GM12878 (cell line): ENCODE data around the gene COPS8. TPM values are rescaled to one million over a fixed set of nuclear protein-coding genes. Genes with fewer than 3 reads are reported as not detected.

Source experiments
- ATAC-seq: fragments of 200-7000 bp; cut with Tn5 transposase; 3 replicates; pipeline ENCODE4 v1.9.1; 2020; ENCODE audit warnings: mild to moderate bottlenecking, moderate library complexity
- BruUV-seq: library from RNA; stranded (reverse); fragments of 400-500 nt; replicated peaks from 2 replicates; lab custom pipeline; 2021; lab: Mats Ljungman, UMichigan
- CTCF ChIA-PET: fragments of 300-600 bp; sonication (Branson Sonifier 250); formaldehyde crosslinking; extraction: SDS; loops from one replicate; lab custom pipeline; 2021; ENCODE audit warnings: inconsistent platforms; lab: Yijun Ruan, JAX
- POLR2A ChIA-PET: fragments of 350-600 bp; formaldehyde crosslinking; extraction: SDS; loops from one replicate; lab custom pipeline; 2021; ENCODE audit warnings: inconsistent platforms; lab: Charles Lee
- RAD21 ChIA-PET: fragments of 300-600 bp; sonication (Branson Sonifier 250); formaldehyde crosslinking; loops from one replicate; lab custom pipeline; 2023; ENCODE audit warnings: antibody characterized with exemption; ENCODE audit not compliant: unreplicated experiment; lab: Charles Lee
- SMC1A ChIA-PET: fragments of 300-600 bp; sonication (Branson Sonifier 250); formaldehyde crosslinking; loops from one replicate; lab custom pipeline; 2023; ENCODE audit not compliant: unreplicated experiment, uncharacterized antibody; lab: Charles Lee
- DNase-seq: peaks from one replicate; pipeline ENCODE4 v3.0.0-alpha.2; 2011; ENCODE audit warnings: low read depth, low spot score
- FAIRE-seq: peaks from 3 replicates; lab custom pipeline; 2011; peaks lifted over from hg19 to GRCh38; lab: Jason Lieb, UNC
- H2AFZ ChIP-seq: 2 replicates; pipeline ENCODE4 v1.6.0; 2011; ENCODE audit warnings: low read depth, low read length, control low read depth; ENCODE audit not compliant: control insufficient read depth
- H3K27ac ChIP-seq: 2 replicates; pipeline ENCODE4 v1.5.1; 2011; ENCODE audit warnings: control low read depth; ENCODE audit not compliant: control insufficient read depth, insufficient read depth
- H3K27me3 ChIP-seq, 2 experiments: replicated peaks in 1 of 2; 2 replicates each; pipeline versions ENCODE4 v1.6.0 to v1.6.1; 2011; ENCODE audit warnings: low read length in 1 of 2; ENCODE audit not compliant: control insufficient read depth in 2 of 2, insufficient read depth in 2 of 2
- H3K36me3 ChIP-seq, 2 experiments: 2 replicates each; pipeline ENCODE4 v1.5.1; 2011; ENCODE audit warnings: low read length in 1 of 2; ENCODE audit not compliant: control insufficient read depth in 2 of 2, insufficient read depth in 2 of 2
- H3K4me1 ChIP-seq: 2 replicates; pipeline ENCODE4 v1.6.1; 2011; ENCODE audit warnings: mild to moderate bottlenecking, low read length, moderate library complexity, mixed read lengths; ENCODE audit not compliant: control insufficient read depth, insufficient read depth
- H3K4me2 ChIP-seq: 2 replicates; pipeline ENCODE4 v1.6.0; 2011; ENCODE audit warnings: control low read depth; ENCODE audit not compliant: control insufficient read depth, insufficient read depth
- H3K4me3 ChIP-seq: fragments of 200-600 bp; sonication (generic); 2 replicates; pipeline ENCODE4 v1.5.1; 2016
- H3K79me2 ChIP-seq: 2 replicates; pipeline ENCODE4 v1.6.0; 2011; ENCODE audit warnings: low read length; ENCODE audit not compliant: control insufficient read depth, insufficient read depth
- H3K9ac ChIP-seq: 2 replicates; pipeline ENCODE4 v1.8.0; 2011; ENCODE audit warnings: low read length, control low read depth, mixed read lengths; ENCODE audit not compliant: control insufficient read depth, insufficient read depth
- H3K9me3 ChIP-seq: replicated peaks from 3 replicates; pipeline ENCODE4 v1.5.1; 2011; ENCODE audit warnings: mild to moderate bottlenecking, low read length; ENCODE audit not compliant: control insufficient read depth, insufficient read depth
- H4K20me1 ChIP-seq: 2 replicates; pipeline ENCODE4 v1.6.0; 2011; ENCODE audit not compliant: control insufficient read depth, insufficient read depth
- CBFB ChIP-seq: IDR thresholded peaks from 2 replicates; pipeline ENCODE4 v1.6.1; 2016; ENCODE audit warnings: antibody characterized with exemption, low read depth
- CHD4 ChIP-seq: fragments of 200-600 bp; sonication (generic); IDR thresholded peaks from 2 replicates; pipeline ENCODE4 v1.6.1; 2016; ENCODE audit warnings: mild to moderate bottlenecking
- GATAD2B ChIP-seq: fragments of 450-650 bp; conservative IDR thresholded peaks from 2 replicates; pipeline ENCODE4 v1.6.1; 2017; ENCODE audit warnings: low read depth, mild to moderate bottlenecking, moderate library complexity
- HDAC6 ChIP-seq: fragments of 200-600 bp; sonication (generic); IDR thresholded peaks from one replicate; pipeline ENCODE4 v1.8.0; 2017; ENCODE audit warnings: antibody characterized with exemption; ENCODE audit not compliant: unreplicated experiment
- JUND ChIP-seq: IDR thresholded peaks from 2 replicates; pipeline ENCODE4 v1.6.1; 2012; ENCODE audit warnings: low read depth, mild to moderate bottlenecking, low read length, improper control_type of control experiment, moderate library complexity
- LARP7 ChIP-seq: fragments of 450-650 bp; IDR thresholded peaks from 2 replicates; pipeline ENCODE4 v1.6.1; 2017; ENCODE audit warnings: mild to moderate bottlenecking
- MLLT1 ChIP-seq: fragments of 450-650 bp; IDR thresholded peaks from 2 replicates; pipeline ENCODE4 v1.6.1; 2016; ENCODE audit warnings: mild to moderate bottlenecking
- SMAD1 ChIP-seq: fragments of 450-650 bp; IDR thresholded peaks from 2 replicates; pipeline ENCODE4 v1.6.1; 2018; ENCODE audit warnings: mild to moderate bottlenecking, low read depth; ENCODE audit not compliant: partially characterized antibody
- STAT1 ChIP-seq: fragments of 450-650 bp; conservative IDR thresholded peaks from 2 replicates; pipeline ENCODE4 v1.6.1; 2014; ENCODE audit warnings: antibody characterized with exemption, mild to moderate bottlenecking
- TARDBP ChIP-seq: IDR thresholded peaks from 2 replicates; pipeline ENCODE4 v1.6.1; 2016; ENCODE audit warnings: borderline replicate concordance
- TCF3 ChIP-seq: IDR thresholded peaks from 2 replicates; pipeline ENCODE4 v1.6.1; 2012; ENCODE audit warnings: low read depth, mild to moderate bottlenecking, low read length, borderline replicate concordance; ENCODE audit not compliant: insufficient read depth
- USF2 ChIP-seq: IDR thresholded peaks from 2 replicates; pipeline ENCODE4 v1.6.1; 2011; ENCODE audit warnings: low read depth, low read length, improper control_type of control experiment, borderline replicate concordance
- WGBS: methylation state at CpG from one replicate; pipeline ENCODE4 v1.1.6; 2016; ENCODE audit warnings: low lambda C conversion rate; ENCODE audit not compliant: insufficient replicate concordance, insufficient coverage; ENCODE audit errors: missing lambda C conversion rate; 5-methylcytosine and 5-hydroxymethylcytosine counted together
- in situ Hi-C: fragments of 300-500 bp; cut with MboI; formaldehyde crosslinking; loops from 9 replicates; pipeline ENCODE4 v1.14.3; 2018; ENCODE audit warnings: mixed read lengths
- intact Hi-C: fragments of 100-400 bp; cut with micrococcal nuclease; formaldehyde crosslinking; loops from one replicate; pipeline ENCODE4 v1.14.2; 2022; ENCODE audit not compliant: unreplicated experiment
- polyA plus RNA-seq, 11 experiments: library from polyadenylated mRNA; depleted of rRNA in 4 of 11; unstranded in 6 of 11; stranded (reverse) in 5 of 11; fragments of >200 nt; fragmentation: Nextera tagmentation in 4 of 11; fragmentation: Illumina TruSeq in 1 of 11; extraction: Ambion mirVana in 4 of 11; extraction: Trizol in 1 of 11; gene quantifications; 1 replicate in 1 of 11; 2 replicates in 10 of 11; pipeline versions ENCODE4 v1.2.1 to v1.2.3, GENCODE V29; 2011 to 2016; ENCODE audit warnings: inconsistent platforms in 2 of 11, missing spikeins in 2 of 11, low read depth in 1 of 11
- total RNA-seq, 4 experiments: library from RNA; depleted of rRNA in 3 of 4; stranded (reverse); fragments of >200 nt in 3 of 4; fragmentation: Illumina TruSeq in 1 of 4; extraction: Trizol in 1 of 4; gene quantifications; 2 replicates each; pipeline versions ENCODE4 v1.2.1 to v1.2.3, GENCODE V29; 2013 to 2021

The COPS8 gene
- total and polyA plus RNA-seq, 10 of the 15 experiments (the other 5 are each of a cell fraction or from before 2014, with no cell fraction given): 44.0 to 134 (median 107) TPM

GRCh38 chr2:237134321-237135230 is 48.9 kb downstream of the COPS8 start:
- CTCF ChIA-PET: interaction anchor here (0.6 to 2.8 kb wide), 9 partner anchors 11 to 1667 kb away, joined by 3 to 18 read pairs (median 3); no protein-coding TSS in a partner anchor
- no peak for FAIRE-seq
- no peak for ATAC-seq
- no peak overlapping the region for H3K27ac ChIP-seq
- H3K36me3 ChIP-seq: no peaks in the 10 kb centered on the region
- no peaks in the 10 kb centered on the region for H3K79me2 ChIP-seq
- no peak for TF ChIP-seq USF2
- TF ChIP-seq HDAC6: no peak
- no peak for TF ChIP-seq TARDBP
- no peak for TF ChIP-seq STAT1
- no peak for TF ChIP-seq SMAD1
- no peak for TF ChIP-seq MLLT1
- TF ChIP-seq LARP7: no peak
- TF ChIP-seq CBFB: no peak
- TF ChIP-seq CHD4: no peak
- no peak for TF ChIP-seq TCF3
- no peak for TF ChIP-seq GATAD2B
- no peak for TF ChIP-seq JUND
- H3K4me1 ChIP-seq: no peaks in the 10 kb centered on the region
- RAD21 ChIA-PET: no interaction called here
- H4K20me1 ChIP-seq: no peaks in the 10 kb centered on the region
- no TSS peak for BruUV-seq
- 44% methylated on average over 4 of the region's 4 CpGs for WGBS
- H2AFZ ChIP-seq: no peak overlapping the region
- DNase-seq: no peak
- no peak overlapping the region for H3K4me3 ChIP-seq
- no peaks in the 10 kb centered on the region for H3K27me3 ChIP-seq
- in situ Hi-C loops (no loop called here), intact Hi-C loops (no loop called here)
- no peak overlapping the region for H3K4me2 ChIP-seq
- H3K9ac ChIP-seq: no peak overlapping the region
- SMC1A ChIA-PET: interaction anchor here (1.0 to 2.6 kb wide), 3 partner anchors 12 to 287 kb away, joined by 3 to 10 read pairs (median 5); no protein-coding TSS in a partner anchor
- POLR2A ChIA-PET: no interaction called here
- no peaks in the 10 kb centered on the region; the same call in 1 of the 3 replicates for H3K9me3 ChIP-seq
